GM23338 (cell line): Measurements from ENCODE around the gene RPL37.

Experiments used
- CREB1 ChIP-seq: fragments of 250-450 bp; sonication (Bioruptor Pico); IDR thresholded peaks from 2 replicates; pipeline ENCODE4 v1.5.0; 2020; ENCODE audit warnings: low read depth, mild to moderate bottlenecking, moderate library complexity
- CTCF ChIP-seq, 2 experiments: fragments of 200-600 bp in 1 of 2; sonication (generic) in 1 of 2; conservative IDR thresholded peaks; 2 replicates each; pipeline versions ENCODE4 v1.5.1 to v1.6.1; 2016 to 2017; ENCODE audit warnings: antibody characterized with exemption in 2 of 2, low read depth in 2 of 2, mild to moderate bottlenecking in 2 of 2, moderate library complexity in 1 of 2
- ETS1 ChIP-seq: IDR thresholded peaks from 2 replicates; pipeline ENCODE4 v1.6.1; 2016; ENCODE audit warnings: antibody characterized with exemption
- EZH2 ChIP-seq: fragments of 200-600 bp; sonication (generic); IDR thresholded peaks from one replicate; pipeline ENCODE4 v1.8.0; 2017; ENCODE audit warnings: antibody characterized with exemption, mild to moderate bottlenecking, low read depth; ENCODE audit not compliant: unreplicated experiment
- EZH2phosphoT487 ChIP-seq: fragments of 200-600 bp; sonication (generic); IDR thresholded peaks from one replicate; pipeline ENCODE4 v1.8.1; 2018; ENCODE audit warnings: antibody characterized with exemption; ENCODE audit not compliant: unreplicated experiment
- JUNB ChIP-seq: IDR thresholded peaks from one replicate; pipeline ENCODE4 v1.6.1; 2016; ENCODE audit warnings: antibody characterized with exemption; ENCODE audit not compliant: unreplicated experiment
- NANOG ChIP-seq: IDR thresholded peaks from 2 replicates; pipeline ENCODE4 v1.6.1; 2016; ENCODE audit warnings: antibody characterized with exemption, borderline replicate concordance
- POLR2AphosphoS5 ChIP-seq: IDR thresholded peaks from 2 replicates; pipeline ENCODE4 v1.6.1; 2016; ENCODE audit warnings: antibody characterized with exemption, low read depth
- REST ChIP-seq: IDR thresholded peaks from one replicate; pipeline ENCODE4 v1.6.1; 2018; ENCODE audit warnings: antibody characterized with exemption; ENCODE audit not compliant: unreplicated experiment
- STAT1 ChIP-seq: IDR thresholded peaks from one replicate; pipeline ENCODE4 v1.6.1; 2016; ENCODE audit warnings: antibody characterized with exemption; ENCODE audit not compliant: unreplicated experiment
- ZNF114 ChIP-seq: fragments of 250-450 bp; sonication (Bioruptor Pico); IDR thresholded peaks from 2 replicates; pipeline ENCODE4 v1.5.0; 2020; ENCODE audit warnings: mild to moderate bottlenecking, moderate library complexity
- ZNF331 ChIP-seq: fragments of 250-450 bp; sonication (Bioruptor Pico); IDR thresholded peaks from 2 replicates; pipeline ENCODE4 v1.5.0; 2020; ENCODE audit warnings: low read depth, mild to moderate bottlenecking, moderate library complexity
- ZNF462 ChIP-seq: fragments of 250-450 bp; sonication (Bioruptor Pico); IDR thresholded peaks from 2 replicates; pipeline ENCODE4 v1.5.0; 2020; ENCODE audit warnings: mild to moderate bottlenecking, moderate library complexity

- TF ChIP-seq POLR2AphosphoS5 (no peak), CTCF (conservative IDR thresholded peaks at IDR 0.05; ENCODE audit: low read depth in 2 of 2) (no peak), EZH2 (no peak), REST (no peak), ZNF331 (CRISPR knock-in tag) (no peak), JUNB (no peak), ETS1 (no peak), EZH2phosphoT487 (no peak), CREB1 (no peak), STAT1 (no peak), ZNF462 (CRISPR knock-in tag) (no peak), NANOG (no peak), ZNF114 (no peak)
Observed at GRCh38 chr5:40873286-40873880, 38.4 kb upstream of the RPL37 start.
